ENCODE results near the gene NINJ2.

GRCh38 chr12:612886-613285 is 50.4 kb downstream of the NINJ2 start:
- TF ChIP-seq REST (IDR thresholded peaks at IDR 0.05; ENCODE audit: low read depth, low read length) (no peak), CTCF (IDR thresholded peaks at IDR 0.05) (no peak), RXRA (IDR thresholded peaks at IDR 0.05; ENCODE audit: borderline replicate concordance, low read depth) (no peak), POLR2AphosphoS5 (IDR thresholded peaks at IDR 0.05; ENCODE audit: low read depth, low read length) (no peak), TEAD4 (IDR thresholded peaks at IDR 0.05; ENCODE audit: borderline replicate concordance, insufficient read depth) (no peak)
